Testis (tissue), 2 donors: Measurements from ENCODE around the gene VGLL2.

Experiments
- CTCF ChIP-seq, 3 experiments: fragments of 450-650 bp in 2 of 3; fragments of 200-600 bp in 1 of 3; sonication (generic) in 1 of 3; IDR thresholded peaks; one replicate each; pipeline ENCODE4 v1.5.1; 2016 to 2019; ENCODE audit warnings: antibody characterized with exemption in 3 of 3, mild to moderate bottlenecking in 2 of 3, moderate library complexity in 1 of 3
- POLR2A ChIP-seq: fragments of 450-650 bp; IDR thresholded peaks from one replicate; pipeline ENCODE4 v1.6.1; 2017; ENCODE audit warnings: antibody characterized with exemption, mild to moderate bottlenecking, moderate library complexity

GRCh38 chr6:117290173-117290846 lies 25.0 kb downstream of the VGLL2 start:
- TF ChIP-seq CTCF (IDR thresholded peaks at IDR 0.05), result no peak
- no peak for TF ChIP-seq POLR2A
